Endothelial cell of umbilical vein (primary cell): ENCODE measurements around the gene SPAG6. TPM values are rescaled to one million over a fixed set of nuclear protein-coding genes. Genes with fewer than 3 reads are reported as not detected.

Experiments used
- BruUV-seq: library from RNA; stranded (reverse); fragments of 400-500 nt; replicated peaks from 2 replicates; lab custom pipeline; 2021; lab: Mats Ljungman, UMichigan
- CTCF ChIA-PET: fragments of 300-600, 350-600 bp; sonication (Branson Sonifier 250); formaldehyde crosslinking; loops from one replicate; lab custom pipeline; 2021; ENCODE audit warnings: antibody characterized with exemption, inconsistent platforms; lab: Charles Lee
- POLR2A ChIA-PET: fragments of 300-600, 350-600 bp; sonication (Branson Sonifier 250); formaldehyde crosslinking; loops from one replicate; lab custom pipeline; 2021; ENCODE audit warnings: antibody characterized with exemption, inconsistent platforms; lab: Charles Lee
- DNase-seq: peaks from one replicate; pipeline ENCODE4 v3.0.0-alpha.2; 2011; ENCODE audit warnings: low read depth, low spot score
- FAIRE-seq: peaks from 2 replicates; lab custom pipeline; 2011; peaks lifted over from hg19 to GRCh38; lab: Jason Lieb, UNC
- H2AFZ ChIP-seq: 2 replicates; pipeline ENCODE4 v1.6.0; 2012; ENCODE audit warnings: low read depth, low read length, control low read depth, inconsistent platforms
- H3K27ac ChIP-seq: 2 replicates; pipeline ENCODE4 v1.5.1; 2011; ENCODE audit warnings: low read depth, mild to moderate bottlenecking, control low read depth, low read length, moderate library complexity; ENCODE audit not compliant: insufficient read depth
- H3K27me3 ChIP-seq, 2 experiments: 2 replicates each; pipeline versions ENCODE4 v1.6.0 to v1.6.1; 2011; ENCODE audit warnings: low read length in 2 of 2, mixed read lengths in 1 of 2; ENCODE audit not compliant: control insufficient read depth in 2 of 2, insufficient read depth in 2 of 2
- H3K36me3 ChIP-seq, 2 experiments: 2 replicates in 1 of 2; 3 replicates in 1 of 2; pipeline ENCODE4 v1.5.1; 2011; ENCODE audit warnings: low read length in 2 of 2, mild to moderate bottlenecking in 1 of 2, moderate library complexity in 1 of 2; ENCODE audit not compliant: control insufficient read depth in 2 of 2, insufficient read depth in 2 of 2; ENCODE audit errors: extremely low read depth in 1 of 2
- H3K4me1 ChIP-seq: 3 replicates; pipeline ENCODE4 v1.5.1; 2011; ENCODE audit warnings: mild to moderate bottlenecking, low read length; ENCODE audit not compliant: control insufficient read depth, insufficient read depth; ENCODE audit errors: extremely low read depth
- H3K4me2 ChIP-seq: 2 replicates; pipeline ENCODE4 v1.6.1; 2011; ENCODE audit warnings: low read length, control low read depth, mixed read lengths; ENCODE audit not compliant: insufficient read depth
- H3K4me3 ChIP-seq, 3 experiments: fragments of 200-600 bp in 1 of 3; sonication (generic), shearing (Covaris generic) in 1 of 3; replicated peaks in 1 of 3; 2 replicates each; pipeline ENCODE4 v1.5.1; 2011 to 2016; ENCODE audit warnings: control low read depth in 3 of 3, low read length in 3 of 3, mild to moderate bottlenecking in 2 of 3, inconsistent platforms in 1 of 3, low read depth in 1 of 3, moderate library complexity in 1 of 3; ENCODE audit not compliant: insufficient read depth in 1 of 3
- H3K79me2 ChIP-seq: 2 replicates; pipeline ENCODE4 v1.6.0; 2012; ENCODE audit warnings: low read length, inconsistent platforms; ENCODE audit not compliant: control insufficient read depth, insufficient read depth
- H3K9ac ChIP-seq: replicated peaks from 2 replicates; pipeline ENCODE3; 2011; ENCODE audit warnings: low read length, control low read depth; ENCODE audit not compliant: insufficient read depth; ENCODE audit errors: extremely low read depth
- H3K9me1 ChIP-seq: replicated peaks from 3 replicates; pipeline ENCODE4 v1.6.0; 2011; ENCODE audit warnings: mild to moderate bottlenecking, low read length; ENCODE audit not compliant: control insufficient read depth, insufficient read depth; ENCODE audit errors: extremely low read depth
- H3K9me3 ChIP-seq: replicated peaks from 2 replicates; pipeline ENCODE4 v1.5.1; 2012; ENCODE audit warnings: low read length, inconsistent platforms; ENCODE audit not compliant: control insufficient read depth, insufficient read depth
- H4K20me1 ChIP-seq: replicated peaks from 2 replicates; pipeline ENCODE3; 2011; ENCODE audit warnings: mild to moderate bottlenecking, low read length; ENCODE audit not compliant: control insufficient read depth, insufficient read depth; ENCODE audit errors: extremely low read depth
- EZH2 ChIP-seq: IDR thresholded peaks from 2 replicates; pipeline ENCODE4 v1.6.1; 2012; ENCODE audit warnings: borderline replicate concordance, low read depth, mild to moderate bottlenecking, moderate library complexity, low read length, inconsistent platforms; ENCODE audit not compliant: severe bottlenecking
- FOS ChIP-seq: IDR thresholded peaks from 2 replicates; pipeline ENCODE4 v1.6.1; 2011; ENCODE audit warnings: mild to moderate bottlenecking, low read length, moderate library complexity, borderline replicate concordance; ENCODE audit not compliant: insufficient read depth
- GATA2 ChIP-seq: IDR thresholded peaks from 2 replicates; pipeline ENCODE4 v1.7.0; 2011; ENCODE audit warnings: low read depth, mild to moderate bottlenecking, moderate library complexity, mixed read lengths, low read length; ENCODE audit not compliant: insufficient read length, insufficient read depth
- JUN ChIP-seq: IDR thresholded peaks from 2 replicates; pipeline ENCODE4 v1.6.1; 2011; ENCODE audit warnings: borderline replicate concordance, low read depth; ENCODE audit not compliant: insufficient read length, insufficient read depth
- MAX ChIP-seq: IDR thresholded peaks from 2 replicates; pipeline ENCODE4 v1.6.1; 2011; ENCODE audit not compliant: insufficient read depth, insufficient read length
- MYC ChIP-seq: IDR thresholded peaks from one replicate; pipeline ENCODE4 v1.6.1; 2011; ENCODE audit warnings: mild to moderate bottlenecking, low read depth, low read length
- POLR2A ChIP-seq: IDR thresholded peaks from 2 replicates; pipeline ENCODE4 v1.6.1; 2012; ENCODE audit warnings: low read depth, mild to moderate bottlenecking, control low read depth, low read length
- POLR2AphosphoS5 ChIP-seq: IDR thresholded peaks from 2 replicates; pipeline ENCODE4 v1.6.1; 2012; ENCODE audit warnings: low read depth, mild to moderate bottlenecking, control low read depth, low read length, moderate library complexity; ENCODE audit not compliant: insufficient read depth
- dilution Hi-C: fragments of 300-500 bp; cut with MboI; formaldehyde crosslinking; loops from one replicate; pipeline ENCODE4 v1.15.0; 2019; ENCODE audit warnings: low sequenced_read_pairs; ENCODE audit not compliant: extremely low pct_ligation_motif_present
- intact Hi-C: fragments of 100-400 bp; cut with micrococcal nuclease; formaldehyde crosslinking; loops from one replicate; pipeline ENCODE4 v1.10.0; 2022
- polyA plus RNA-seq, 4 experiments: library from polyadenylated mRNA; depleted of rRNA in 3 of 4; stranded (reverse) in 3 of 4; unstranded in 1 of 4; fragments of >200 nt; gene quantifications; 2 replicates each; pipeline versions ENCODE4 v1.2.1 to v1.2.3, GENCODE V29; 2011 to 2012; ENCODE audit warnings: missing spikeins in 1 of 4
- total RNA-seq: library from RNA; stranded (reverse); gene quantifications from 2 replicates; pipeline ENCODE4 v1.2.3, GENCODE V29; 2021
- TF ChIP-seq, protein P1 (sequence below), 2 donors: IDR thresholded peaks; 1 replicate in 1 of 2; 2 replicates in 1 of 2; pipeline ENCODE4 v1.5.1; 2011; ENCODE audit warnings: low read length in 2 of 2, mild to moderate bottlenecking in 2 of 2, moderate library complexity in 2 of 2, control low read depth in 1 of 2, inconsistent platforms in 1 of 2, low read depth in 1 of 2; ENCODE audit not compliant: insufficient read depth in 1 of 2; ENCODE audit errors: extremely low read depth in 1 of 2

Gene SPAG6
- total and polyA plus RNA-seq, 2 donors (not counting 3 experiments of a cell fraction or from before 2014, with no cell fraction given): not detected

- BruUV-seq: no TSS peak
- Histone ChIP-seq H3K4me1 (peaks cover 18% of the 10 kb centered on the region), H3K4me2 (no peak overlapping the region), H3K9me3 (no peaks in the 10 kb centered on the region), H3K27ac (no peak overlapping the region), H3K9me1 (no peaks in the 10 kb centered on the region), H3K27me3 (no peaks in the 10 kb centered on the region), H3K79me2 (no peaks in the 10 kb centered on the region), H3K4me3 (no peak overlapping the region), H3K36me3 (no peaks in the 10 kb centered on the region), H4K20me1 (no peaks in the 10 kb centered on the region), H3K9ac (no peak overlapping the region), H2AFZ (no peak overlapping the region)
- TF ChIP-seq POLR2A: no peak
- no peak for TF ChIP-seq FOS
- no peak for TF ChIP-seq EZH2
- TF ChIP-seq MYC: no peak
- no peak for TF ChIP-seq MAX
- no peak for TF ChIP-seq JUN
- TF ChIP-seq, protein P1, sequence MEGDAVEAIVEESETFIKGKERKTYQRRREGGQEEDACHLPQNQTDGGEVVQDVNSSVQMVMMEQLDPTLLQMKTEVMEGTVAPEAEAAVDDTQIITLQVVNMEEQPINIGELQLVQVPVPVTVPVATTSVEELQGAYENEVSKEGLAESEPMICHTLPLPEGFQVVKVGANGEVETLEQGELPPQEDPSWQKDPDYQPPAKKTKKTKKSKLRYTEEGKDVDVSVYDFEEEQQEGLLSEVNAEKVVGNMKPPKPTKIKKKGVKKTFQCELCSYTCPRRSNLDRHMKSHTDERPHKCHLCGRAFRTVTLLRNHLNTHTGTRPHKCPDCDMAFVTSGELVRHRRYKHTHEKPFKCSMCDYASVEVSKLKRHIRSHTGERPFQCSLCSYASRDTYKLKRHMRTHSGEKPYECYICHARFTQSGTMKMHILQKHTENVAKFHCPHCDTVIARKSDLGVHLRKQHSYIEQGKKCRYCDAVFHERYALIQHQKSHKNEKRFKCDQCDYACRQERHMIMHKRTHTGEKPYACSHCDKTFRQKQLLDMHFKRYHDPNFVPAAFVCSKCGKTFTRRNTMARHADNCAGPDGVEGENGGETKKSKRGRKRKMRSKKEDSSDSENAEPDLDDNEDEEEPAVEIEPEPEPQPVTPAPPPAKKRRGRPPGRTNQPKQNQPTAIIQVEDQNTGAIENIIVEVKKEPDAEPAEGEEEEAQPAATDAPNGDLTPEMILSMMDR (IDR thresholded peaks at IDR 0.05; ENCODE audit: extremely low read depth in 1 of 2, insufficient read depth in 1 of 2, low read depth in 1 of 2, low read length in 2 of 2): no peak
- no peak for TF ChIP-seq POLR2AphosphoS5
- no peak for TF ChIP-seq GATA2
- ChIA-PET POLR2A (no interaction called here), CTCF (interaction anchor here (0.9 kb wide), 1 partner anchor 14 kb away, joined by 3 read pairs; no protein-coding TSS in a partner anchor)
- dilution Hi-C loops (no loop called here), intact Hi-C loops (no loop called here)
- DNase-seq: no peak
- no peak for FAIRE-seq
Observed at GRCh38 chr10:22365233-22365632, 19.9 kb downstream of the SPAG6 start.
